GM19240 (cell line): ENCODE results near the gene FBN3.
"Not testable (repeated sequence)": the region's sequence is repeated elsewhere in the genome, so short reads cannot be mapped to it uniquely, and the experiment has no call there.

Source experiments
- DNase-seq: peaks from one replicate; pipeline ENCODE4 v3.0.0; 2011; ENCODE audit warnings: low spot score; ENCODE audit not compliant: insufficient read length

The FBN3 gene

GRCh38 chr19:8064911-8065874, 84.2 kb downstream of the FBN3 start:
- no peak for DNase-seq

DNA sequence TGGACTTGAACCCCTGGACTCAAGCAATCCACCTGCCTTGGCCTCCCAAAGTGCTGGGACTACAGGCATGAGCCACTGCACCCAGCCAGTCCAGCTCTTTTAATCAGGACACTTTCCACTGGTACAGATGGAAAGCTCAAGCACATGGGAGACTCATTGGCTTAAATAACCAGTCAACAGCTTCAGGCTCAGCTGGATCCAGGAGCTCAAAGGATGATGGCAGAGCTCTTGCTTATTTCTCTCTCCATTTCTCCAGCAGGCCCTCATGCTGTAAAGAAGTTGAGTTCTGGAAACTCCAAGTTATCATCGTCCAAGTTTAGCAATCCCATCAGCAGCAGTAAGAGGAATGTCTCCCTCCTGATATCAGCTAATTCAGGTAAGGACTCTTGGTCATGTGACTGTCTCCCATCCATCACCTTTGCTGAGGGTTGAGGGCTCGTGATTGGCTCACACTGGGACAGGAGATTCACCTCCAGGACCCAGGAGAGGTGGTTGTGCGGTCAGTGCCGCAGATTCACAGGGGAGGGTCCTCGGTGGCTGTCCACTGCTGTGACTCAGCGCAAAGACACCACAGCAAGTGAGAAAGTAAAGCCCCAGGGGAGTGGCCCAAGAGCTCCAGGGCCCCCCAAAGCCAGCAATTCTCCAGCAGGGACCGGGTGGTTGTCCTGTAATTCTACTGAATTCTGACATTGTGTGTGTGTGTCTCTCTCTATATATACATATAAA, 91.7 kb downstream of the FBN3 start:
- DNase-seq: no peak

- no peak for DNase-seq
Observed at GRCh38 chr19:8056533-8056932, 92.9 kb downstream of the FBN3 start.

DNA sequence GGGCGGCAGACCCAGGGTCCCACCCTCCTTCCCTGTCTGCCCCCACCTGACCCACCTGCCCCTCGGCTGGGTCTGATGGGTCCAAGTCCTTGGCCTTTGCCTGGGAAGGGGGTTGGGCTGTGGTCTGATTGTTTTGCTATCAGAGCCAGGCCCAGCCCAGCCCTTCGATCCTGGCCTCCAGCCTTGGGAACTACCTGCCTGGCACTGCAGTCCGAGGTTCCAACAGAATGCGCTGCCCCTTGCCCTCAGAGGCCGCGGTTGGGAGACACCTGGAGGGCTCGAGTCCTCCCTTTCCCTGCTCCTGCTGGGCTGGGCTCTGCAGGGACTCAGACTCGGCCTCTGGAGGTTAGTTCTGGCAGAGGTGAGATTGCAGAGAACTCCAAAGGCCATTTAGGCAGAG, 95.2 kb downstream of the FBN3 start:
- no peak for DNase-seq

GRCh38 chr19:8052464-8052859, 96.9 kb downstream of the FBN3 start, which contains the start of gene CCL25:
Gene CCL25 (plus strand): TSS chr19:8052760. CDS start chr19:8053050, 290 bp downstream.
- no peak for DNase-seq

DNA sequence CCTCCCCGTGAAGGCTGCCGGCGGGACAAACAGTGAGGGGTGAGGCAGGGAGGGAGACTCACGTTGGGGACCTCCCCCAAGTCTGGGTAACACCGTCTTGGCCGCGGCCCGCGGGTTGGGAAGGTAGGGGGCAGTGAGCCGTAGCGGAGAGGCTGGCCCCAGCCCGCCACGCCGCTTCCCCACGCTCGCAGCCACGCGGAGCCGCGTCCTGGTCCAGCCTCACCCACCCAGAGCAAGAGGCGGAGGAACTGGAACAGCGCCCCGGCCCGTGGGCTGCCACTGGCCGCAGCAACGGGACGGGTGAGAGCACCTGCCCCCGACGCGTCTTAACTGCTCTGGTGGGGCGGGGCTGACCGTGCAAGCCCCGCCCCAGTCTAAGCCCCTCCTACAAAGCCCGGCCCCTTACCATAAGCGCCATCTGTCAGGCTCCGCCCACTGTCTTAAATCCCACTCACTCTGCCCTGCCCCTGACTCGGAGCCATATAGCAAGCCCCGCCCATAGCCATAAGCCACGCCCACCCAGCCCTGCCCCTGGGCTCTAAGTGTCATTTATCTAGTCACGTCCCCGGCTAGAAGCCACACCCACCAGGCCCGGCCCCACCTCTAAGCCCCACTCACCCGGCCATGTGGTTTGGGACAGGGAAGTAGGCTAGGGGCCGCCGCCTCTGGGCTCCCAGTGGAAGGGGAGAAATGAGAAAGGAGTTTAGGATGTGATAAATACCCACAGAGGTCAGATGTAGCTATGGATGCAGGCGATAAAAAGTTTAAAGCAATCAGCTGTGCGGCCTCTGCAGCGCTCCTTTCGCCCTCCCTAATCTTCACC, 98.9 kb downstream of the FBN3 start:
- peak; percentile 85 for DNase-seq

GRCh38 chr19:8046569-8047165, 102.7 kb downstream of the FBN3 start:
- no peak for DNase-seq

- DNase-seq: no peak
Observed at GRCh38 chr19:8045872-8046568, 103.4 kb downstream of the FBN3 start.

- DNase-seq: no peak
Observed at GRCh38 chr19:8044018-8044417, 105.4 kb downstream of the FBN3 start.

- no peak for DNase-seq
Observed at GRCh38 chr19:8042900-8043299, 106.5 kb downstream of the FBN3 start.

DNA sequence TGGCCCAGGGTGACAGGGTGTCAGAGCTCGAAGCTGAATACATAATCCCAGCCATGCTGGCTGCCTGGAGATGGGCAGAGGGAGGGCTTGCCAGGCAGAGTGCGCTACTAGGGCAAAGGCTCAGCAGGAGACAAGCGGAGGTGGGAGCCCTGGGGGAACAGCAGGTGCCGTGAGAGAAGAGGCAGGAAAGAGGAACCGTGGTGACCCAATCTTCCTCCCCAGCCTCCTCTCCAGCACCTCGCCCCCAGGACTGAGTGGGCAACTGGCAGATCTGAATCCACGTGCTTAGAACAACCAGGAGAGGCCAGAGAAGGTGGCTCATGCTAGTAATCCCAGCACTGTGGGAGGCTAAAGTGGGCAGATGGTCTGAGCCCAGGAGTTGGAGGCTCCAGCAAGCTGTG, 107.9 kb downstream of the FBN3 start:
- DNase-seq: no peak

DNA sequence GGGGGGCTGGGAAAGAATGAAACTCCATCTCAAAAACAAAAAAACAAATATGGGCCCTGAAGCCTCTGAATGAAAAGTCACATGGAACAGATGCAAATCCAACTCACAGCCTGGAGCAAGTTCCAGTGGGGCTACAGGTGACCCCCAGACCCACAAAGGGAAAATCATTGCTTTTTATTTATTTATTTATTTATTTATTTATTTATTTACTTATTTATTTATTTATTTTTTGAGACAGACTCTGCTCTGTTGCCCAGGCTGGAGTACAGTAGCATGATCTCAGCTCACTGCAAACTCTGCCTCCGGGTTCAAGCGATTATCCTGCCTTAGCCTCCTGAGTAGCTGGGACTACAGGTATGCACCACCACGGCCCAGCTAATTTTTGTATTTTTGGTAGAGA, 110.2 kb downstream of the FBN3 start:
- no peak for DNase-seq

DNA sequence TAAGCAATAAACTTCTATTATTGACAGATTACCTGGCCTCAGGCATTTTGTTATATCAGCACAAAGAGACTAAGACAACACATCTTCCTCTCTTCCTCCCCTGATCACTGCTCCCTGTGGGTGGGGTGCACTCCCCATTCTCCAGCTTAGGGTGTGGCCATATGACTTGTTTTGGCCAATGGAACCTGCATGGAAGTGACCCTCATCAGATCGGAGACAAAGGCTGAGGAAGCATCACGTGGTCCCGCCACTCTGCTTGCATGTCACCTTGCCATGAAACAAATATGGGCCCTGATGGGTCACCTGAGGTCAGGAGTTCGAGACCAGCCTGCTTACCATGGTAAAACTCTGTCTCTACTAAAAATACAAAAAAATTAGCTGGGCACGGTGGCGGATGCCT, 110.6 kb downstream of the FBN3 start:
- no peak for DNase-seq

DNA sequence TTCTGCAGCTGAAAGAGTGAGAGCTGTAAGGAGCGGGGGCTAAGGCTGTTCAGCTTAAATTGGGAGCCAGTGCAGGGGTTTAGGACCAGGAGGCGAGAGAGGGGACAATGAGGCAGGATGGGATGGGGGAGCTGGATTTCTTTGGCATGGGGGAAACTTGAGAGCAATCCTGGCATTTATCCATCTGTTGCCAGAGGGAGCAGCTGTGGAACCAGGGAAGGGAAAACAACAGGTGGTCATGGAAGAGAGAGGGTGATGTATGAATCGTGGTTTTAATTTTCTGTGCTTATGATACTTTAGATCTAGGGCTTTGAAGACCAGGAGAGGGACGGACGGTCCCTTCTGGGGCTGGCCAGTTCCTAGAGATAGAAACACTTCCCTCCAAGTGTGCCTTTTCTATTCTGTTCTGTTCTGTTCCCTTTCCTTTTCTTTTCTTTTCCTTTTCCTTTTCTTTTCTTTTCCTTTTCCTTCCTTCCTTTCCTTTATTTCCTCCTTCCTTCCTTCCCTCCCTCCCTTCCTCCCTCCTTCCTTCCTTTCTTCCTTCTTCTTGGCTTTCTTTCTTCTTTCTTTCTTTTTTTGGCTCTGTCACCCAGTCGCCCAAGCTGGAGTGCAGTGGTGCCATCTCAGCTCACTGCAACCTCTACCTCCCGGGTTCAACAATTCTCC, 112.8 kb downstream of the FBN3 start:
- no peak for DNase-seq

DNA sequence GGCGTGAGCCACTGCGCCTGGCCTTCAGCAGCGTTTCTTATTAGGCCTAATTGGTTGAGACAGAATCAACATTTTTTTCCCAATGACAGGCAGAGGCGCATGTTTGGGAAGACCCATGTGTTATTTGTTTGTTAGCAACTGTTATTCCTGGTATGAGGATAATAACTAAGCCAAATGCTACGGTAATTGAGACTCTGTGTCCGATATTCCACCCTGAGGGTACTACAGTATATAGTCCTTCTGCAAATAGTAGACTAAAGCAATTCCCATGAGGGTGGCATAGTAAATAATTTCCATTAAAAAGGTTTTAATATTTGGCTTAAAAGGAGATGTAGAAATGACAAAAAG, 115.2 kb downstream of the FBN3 start:
- no peak for DNase-seq

DNA sequence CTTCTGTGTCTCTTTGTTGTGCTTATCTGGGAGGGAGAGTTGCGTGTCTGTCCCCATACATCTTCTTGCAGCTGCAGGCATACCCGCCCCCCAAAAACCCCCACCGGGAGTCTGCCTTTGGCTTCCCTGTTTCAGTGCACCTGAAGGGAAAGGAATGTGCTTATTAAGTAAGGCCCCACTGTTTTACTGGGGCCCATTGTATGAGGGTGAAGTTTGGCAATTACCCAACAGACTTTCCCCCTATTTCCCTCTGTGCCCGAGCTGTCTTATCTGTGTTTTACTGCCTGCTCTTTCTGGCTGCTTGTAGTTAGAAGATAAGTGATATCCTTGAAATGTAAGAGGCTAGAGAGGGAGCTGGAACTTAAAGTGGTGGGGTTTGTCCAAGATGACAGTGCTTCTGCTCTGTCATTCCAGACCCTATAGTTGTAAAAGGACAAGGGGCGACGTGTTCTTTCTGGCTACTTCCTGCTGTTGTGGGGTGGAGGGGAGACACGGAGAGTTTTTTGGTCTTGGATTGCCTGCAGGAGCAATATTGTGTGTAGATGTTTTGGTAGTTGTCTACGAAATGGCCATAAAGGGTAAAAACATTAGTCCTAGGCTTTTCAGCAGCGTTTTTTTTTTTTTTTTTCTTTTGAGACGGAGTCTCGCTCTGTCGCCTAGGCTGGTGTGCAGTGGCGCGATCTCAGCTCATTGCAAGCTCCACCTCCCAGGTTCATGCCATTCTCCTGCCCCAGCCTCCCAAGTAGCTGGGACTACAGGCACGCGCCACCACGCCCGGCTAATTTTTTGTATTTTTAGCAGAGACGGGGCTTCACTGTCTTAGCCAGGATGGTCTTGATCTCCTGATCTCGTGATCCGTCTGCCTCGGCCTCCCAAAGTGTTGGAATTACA, 115.9 kb downstream of the FBN3 start:
- not testable (repeated sequence) for DNase-seq

- DNase-seq: no peak
Observed at GRCh38 chr19:8030960-8031359, 118.4 kb downstream of the FBN3 start.

GRCh38 chr19:8028951-8029491, 120.4 kb downstream of the FBN3 start:
- DNase-seq: no peak

- DNase-seq: no peak
Observed at GRCh38 chr19:8025316-8025715, 124.1 kb downstream of the FBN3 start.
